PC-3 (cell line): ENCODE results near the gene DBNL. TPM values are rescaled to one million over a fixed set of nuclear protein-coding genes. Genes with fewer than 3 reads are reported as not detected.

Source experiments
- ATAC-seq: fragments of 200-7000 bp; cut with Tn5 transposase; 2 replicates; pipeline ENCODE4 v1.9.1; 2020; ENCODE audit warnings: mild to moderate bottlenecking, moderate library complexity
- BruUV-seq: library from RNA; stranded (reverse); fragments of 400-500 nt; replicated peaks from 2 replicates; lab custom pipeline; 2021; lab: Mats Ljungman, UMichigan
- CTCF ChIA-PET: fragments of 300-600 bp; sonication (Branson Sonifier 250); formaldehyde crosslinking; loops from one replicate; lab custom pipeline; 2022; ENCODE audit warnings: antibody characterized with exemption; lab: Charles Lee
- POLR2A ChIA-PET: fragments of 300-600 bp; sonication (Branson Sonifier 250); formaldehyde crosslinking; loops from one replicate; lab custom pipeline; 2022; ENCODE audit warnings: antibody characterized with exemption; ENCODE audit not compliant: unreplicated experiment; lab: Charles Lee
- DNase-seq: peaks from one replicate; pipeline ENCODE4 v3.0.0-alpha.2; 2015
- H2AFZ ChIP-seq: fragments of 300-600 bp; sonication (generic); 2 replicates; pipeline ENCODE4 v1.6.0; 2016; ENCODE audit warnings: antibody characterized with exemption, low read length
- H3F3A ChIP-seq: fragments of 300-600 bp; sonication (generic); one replicate; pipeline ENCODE4 v1.6.0; 2017; ENCODE audit warnings: antibody characterized with exemption, low read length, control low read depth, mild to moderate bottlenecking; ENCODE audit not compliant: unreplicated experiment
- H3K27ac ChIP-seq: fragments of 300-600 bp; sonication (generic); 2 replicates; pipeline ENCODE4 v1.5.1; 2016; ENCODE audit warnings: mild to moderate bottlenecking, low read length
- H3K27me3 ChIP-seq: fragments of 300-600 bp; sonication (generic); 2 replicates; pipeline ENCODE4 v1.6.1; 2016; ENCODE audit warnings: low read length, mixed read lengths
- H3K36me3 ChIP-seq: fragments of 300-600 bp; sonication (generic); 2 replicates; pipeline ENCODE4 v1.6.1; 2016; ENCODE audit warnings: low read depth, mixed run types, low read length, mixed read lengths
- H3K4me1 ChIP-seq: fragments of 300-600 bp; sonication (generic); 2 replicates; pipeline ENCODE4 v1.5.1; 2016; ENCODE audit warnings: low read length; ENCODE audit not compliant: insufficient read depth
- H3K4me2 ChIP-seq: fragments of 300-600 bp; sonication (generic); 2 replicates; pipeline ENCODE4 v1.6.0; 2016; ENCODE audit warnings: low read length
- H3K4me3 ChIP-seq: fragments of 300-600 bp; sonication (generic); 2 replicates; pipeline ENCODE4 v1.5.1; 2016; ENCODE audit warnings: mild to moderate bottlenecking, low read length, mixed read lengths
- H3K79me2 ChIP-seq: fragments of 300-600 bp; sonication (generic); 2 replicates; pipeline ENCODE4 v1.6.1; 2017; ENCODE audit warnings: low read length, mixed read lengths
- H3K9ac ChIP-seq: fragments of 300-600 bp; sonication (generic); 2 replicates; pipeline ENCODE4 v1.6.0; 2016; ENCODE audit warnings: mild to moderate bottlenecking, low read length
- H3K9me2 ChIP-seq: fragments of 300-600 bp; sonication (generic); replicated peaks from 2 replicates; pipeline ENCODE4 v1.6.1; 2016; ENCODE audit warnings: mixed run types, low read length, mixed read lengths
- H3K9me3 ChIP-seq: fragments of 300-600 bp; sonication (generic); 2 replicates; pipeline ENCODE4 v1.6.1; 2016; ENCODE audit warnings: low read length, mixed read lengths
- H4K20me1 ChIP-seq: fragments of 300-600 bp; sonication (generic); 2 replicates; pipeline ENCODE4 v1.6.1; 2016; ENCODE audit warnings: low read length, mixed read lengths
- EZH2 ChIP-seq: fragments of 300-600 bp; sonication (generic); IDR thresholded peaks from one replicate; pipeline ENCODE4 v1.6.1; 2017; ENCODE audit warnings: antibody characterized with exemption, mild to moderate bottlenecking, low read length; ENCODE audit not compliant: unreplicated experiment
- EZH2phosphoT487 ChIP-seq: fragments of 300-600 bp; sonication (generic); IDR thresholded peaks from 2 replicates; pipeline ENCODE4 v1.6.1; 2018; ENCODE audit warnings: mild to moderate bottlenecking, antibody characterized with exemption, low read length, borderline replicate concordance
- intact Hi-C: fragments of 100-400 bp; cut with micrococcal nuclease; formaldehyde crosslinking; loops from 2 replicates; pipeline ENCODE4 v1.9.0; 2023
- total RNA-seq: library from RNA; depleted of rRNA; stranded (reverse); fragments of >200 nt; gene quantifications from 2 replicates; pipeline ENCODE4 v1.2.3, GENCODE V29; 2014
- TF ChIP-seq, protein P1 (sequence below): fragments of 300-600 bp; sonication (generic); conservative IDR thresholded peaks from 2 replicates; pipeline ENCODE4 v1.5.1; 2017; ENCODE audit warnings: antibody characterized with exemption, low read depth, mild to moderate bottlenecking, low read length

The DBNL gene
- total RNA-seq, 1 experiment from 2014 or later, result 108 TPM

DNA sequence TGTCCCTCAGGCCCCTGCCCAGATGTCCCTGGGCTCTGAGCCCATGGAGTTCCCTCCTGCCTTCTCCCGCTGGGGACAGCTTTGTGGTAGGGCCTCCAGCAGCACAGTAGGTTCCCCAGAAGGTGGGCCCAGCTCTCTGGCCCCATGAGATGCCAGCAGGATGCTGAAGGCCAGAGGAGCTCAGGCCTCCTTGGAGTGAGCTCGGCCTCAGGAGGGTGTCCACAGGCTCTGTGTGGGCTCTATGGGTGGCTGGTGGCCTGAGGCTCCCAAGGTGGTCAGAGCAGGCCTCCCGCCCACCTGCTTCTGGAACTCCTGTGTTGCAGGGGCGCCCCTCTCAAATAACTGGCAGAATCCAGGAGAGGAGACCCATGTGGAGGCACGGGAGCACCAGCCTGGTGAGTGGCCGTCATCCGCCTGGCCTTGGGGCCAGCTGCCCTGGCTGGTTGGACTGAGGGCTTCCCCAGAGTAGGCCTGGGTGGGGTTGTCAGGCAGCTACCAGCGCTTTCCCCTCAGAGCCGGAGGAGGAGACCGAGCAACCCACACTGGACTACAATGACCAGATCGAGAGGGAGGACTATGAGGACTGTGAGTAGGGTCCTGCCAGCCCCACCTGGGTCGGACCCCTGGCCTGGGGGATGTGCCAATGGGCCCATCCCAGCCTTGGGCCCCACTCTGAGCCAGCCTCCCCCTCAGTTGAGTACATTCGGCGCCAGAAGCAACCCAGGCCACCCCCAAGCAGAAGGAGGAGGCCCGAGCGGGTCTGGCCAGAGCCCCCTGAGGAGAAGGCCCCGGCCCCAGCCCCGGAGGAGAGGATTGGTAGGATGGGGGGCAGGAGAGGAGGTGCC, 62.8 kb downstream of the DBNL start:
- Histone ChIP-seq H2AFZ (no peak overlapping the region), H3K4me2 (no peak overlapping the region), H3K4me3 (no peak overlapping the region), H3K9me3 (no peaks in the 10 kb centered on the region), H3F3A (no peaks in the 10 kb centered on the region), H3K27ac (no peak overlapping the region), H3K36me3 (no peaks in the 10 kb centered on the region), H3K9ac (no peak overlapping the region), H4K20me1 (no peaks in the 10 kb centered on the region), H3K9me2 (no peaks in the 10 kb centered on the region), H3K4me1 (no peaks in the 10 kb centered on the region), H3K27me3 (no peaks in the 10 kb centered on the region), H3K79me2 (no peaks in the 10 kb centered on the region)
- DNase-seq (no peak), ATAC-seq (no peak)
- ChIA-PET CTCF (no interaction called here), POLR2A (no interaction called here)
- intact Hi-C loops, result no loop called here
- TF ChIP-seq, protein P1, sequence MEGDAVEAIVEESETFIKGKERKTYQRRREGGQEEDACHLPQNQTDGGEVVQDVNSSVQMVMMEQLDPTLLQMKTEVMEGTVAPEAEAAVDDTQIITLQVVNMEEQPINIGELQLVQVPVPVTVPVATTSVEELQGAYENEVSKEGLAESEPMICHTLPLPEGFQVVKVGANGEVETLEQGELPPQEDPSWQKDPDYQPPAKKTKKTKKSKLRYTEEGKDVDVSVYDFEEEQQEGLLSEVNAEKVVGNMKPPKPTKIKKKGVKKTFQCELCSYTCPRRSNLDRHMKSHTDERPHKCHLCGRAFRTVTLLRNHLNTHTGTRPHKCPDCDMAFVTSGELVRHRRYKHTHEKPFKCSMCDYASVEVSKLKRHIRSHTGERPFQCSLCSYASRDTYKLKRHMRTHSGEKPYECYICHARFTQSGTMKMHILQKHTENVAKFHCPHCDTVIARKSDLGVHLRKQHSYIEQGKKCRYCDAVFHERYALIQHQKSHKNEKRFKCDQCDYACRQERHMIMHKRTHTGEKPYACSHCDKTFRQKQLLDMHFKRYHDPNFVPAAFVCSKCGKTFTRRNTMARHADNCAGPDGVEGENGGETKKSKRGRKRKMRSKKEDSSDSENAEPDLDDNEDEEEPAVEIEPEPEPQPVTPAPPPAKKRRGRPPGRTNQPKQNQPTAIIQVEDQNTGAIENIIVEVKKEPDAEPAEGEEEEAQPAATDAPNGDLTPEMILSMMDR, result no peak
- TF ChIP-seq EZH2 (no peak), EZH2phosphoT487 (no peak)
- no TSS peak for BruUV-seq

DNA sequence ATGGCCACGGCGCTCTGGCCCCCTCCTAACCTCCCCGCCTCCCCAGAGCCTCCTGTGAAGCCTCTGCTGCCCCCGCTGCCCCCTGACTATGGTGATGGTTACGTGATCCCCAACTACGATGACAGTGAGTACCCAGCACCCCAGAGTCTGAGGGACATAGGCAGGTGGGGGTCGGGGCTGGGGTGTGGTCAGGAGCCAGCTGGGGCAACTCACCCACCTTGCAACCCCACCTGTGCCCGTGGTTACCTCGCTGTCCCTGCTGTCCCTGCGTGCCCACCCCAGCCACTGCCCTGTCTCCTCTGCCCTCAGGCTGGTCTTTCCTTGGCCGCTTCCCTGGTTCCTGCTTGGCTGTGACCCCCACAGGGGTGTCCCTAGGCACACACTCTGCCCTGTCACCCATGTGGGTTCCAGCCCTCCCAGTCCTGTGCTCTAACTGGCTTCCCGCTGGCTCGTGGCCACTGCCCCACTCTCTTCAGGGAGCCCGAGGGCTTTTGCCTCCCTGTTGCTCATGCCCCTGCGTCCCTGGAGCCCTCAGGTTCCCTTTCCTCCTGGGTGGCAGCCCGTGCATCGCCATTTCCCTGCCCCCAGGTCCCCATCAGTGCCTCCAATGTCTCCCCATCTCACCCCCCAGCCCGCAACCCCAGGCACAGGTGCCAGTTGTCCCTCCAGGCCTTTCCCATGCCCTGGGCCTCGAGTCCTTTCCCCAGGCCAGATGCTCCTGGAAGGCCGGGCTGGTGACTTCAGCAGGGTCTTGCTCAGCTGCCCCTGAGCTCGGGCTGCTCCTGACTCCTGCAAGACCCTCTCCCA, 63.7 kb downstream of the DBNL start:
- no TSS peak for BruUV-seq
- H3K9me2 ChIP-seq, result no peaks in the 10 kb centered on the region
- no peaks in the 10 kb centered on the region for H3K9me3 ChIP-seq
- H3K9ac ChIP-seq, result no peak overlapping the region
- no peak overlapping the region for H2AFZ ChIP-seq
- DNase-seq (no peak), ATAC-seq (no peak)
- intact Hi-C loops, result no loop called here
- H4K20me1 ChIP-seq, result no peaks in the 10 kb centered on the region
- POLR2A ChIA-PET, result no interaction called here
- H3K79me2 ChIP-seq, result no peaks in the 10 kb centered on the region
- H3K4me2 ChIP-seq, result no peak overlapping the region
- TF ChIP-seq EZH2phosphoT487 (no peak), EZH2 (no peak)
- TF ChIP-seq, protein P1, result no peak
- H3F3A ChIP-seq, result no peaks in the 10 kb centered on the region
- H3K4me1 ChIP-seq, result no peaks in the 10 kb centered on the region
- no peak overlapping the region for H3K4me3 ChIP-seq
- H3K27me3 ChIP-seq, result no peaks in the 10 kb centered on the region
- CTCF ChIA-PET, result no interaction called here
- no peak overlapping the region for H3K27ac ChIP-seq
- H3K36me3 ChIP-seq, result no peaks in the 10 kb centered on the region
